ENCODE results near the gene COBL. TPM values are rescaled to one million over a fixed set of nuclear protein-coding genes. Genes with fewer than 3 reads are reported as not detected.

The COBL gene
- total and polyA plus RNA-seq, 2 of the 8 experiments (the other 6 are each of a cell fraction or from before 2014, with no cell fraction given) = 13.8 to 40.4 TPM

GRCh38 chr7:51015581-51015980, 301.0 kb downstream of the COBL start:
- H2BK12ac ChIP-seq (ENCODE audit: low read depth, low read length) = no peak overlapping the region
- CTCF ChIA-PET (ENCODE audit: partially characterized antibody) = interaction anchor here (1.2 to 1.3 kb wide), 2 partner anchors 37 to 138 kb away, joined by 3 read pairs; no protein-coding TSS in a partner anchor
- no peak overlapping the region for H2BK5ac ChIP-seq (ENCODE audit: low read depth, low read length)
- no peak overlapping the region for H2AFZ ChIP-seq (ENCODE audit: low read length)
- no peaks in the 10 kb centered on the region for H3K9me3 ChIP-seq (ENCODE audit: insufficient read depth in 2 of 2, low read depth in 1 of 2, low read length in 1 of 2)
- POLR2A ChIA-PET (ENCODE audit: partially characterized antibody) = no interaction called here
- H4K20me1 ChIP-seq (replicated peaks in 1 of 2; ENCODE audit: control insufficient read depth in 1 of 2, insufficient read depth in 2 of 2, low read length in 2 of 2) = no peaks in the 10 kb centered on the region
- no peak overlapping the region for H3K9ac ChIP-seq (replicated peaks in 1 of 4; ENCODE audit: extremely low read depth in 1 of 4, low read depth in 3 of 4, low read length in 3 of 4)
- H4K8ac ChIP-seq (ENCODE audit: extremely low read depth, insufficient read depth, low read length) = no peak overlapping the region
- H3K4ac ChIP-seq (replicated peaks; ENCODE audit: insufficient read length, low read depth, low read length) = no peak overlapping the region
- no peak overlapping the region for H3K23ac ChIP-seq (ENCODE audit: insufficient read length)
- peak in 1 of 2 experiments; percentile 42 for DNase-seq (ENCODE audit: low read depth in 1 of 2, low spot score in 2 of 2)
- no peak overlapping the region for H3K4me3 ChIP-seq (ENCODE audit: extremely low read depth in 1 of 4, insufficient read depth in 2 of 4, low read depth in 3 of 4, low read length in 4 of 4)
- no peak overlapping the region for H4K91ac ChIP-seq (replicated peaks; ENCODE audit: insufficient read length, low read length)
- H2BK20ac ChIP-seq (ENCODE audit: low read length) = no peak overlapping the region
- H2AK5ac ChIP-seq (ENCODE audit: low read depth, low read length) = no peak overlapping the region
- no peaks in the 10 kb centered on the region; the same call in 1 of the 2 replicates for H3K79me1 ChIP-seq (ENCODE audit: low read depth, low read length)
- no peaks in the 10 kb centered on the region for H3K27me3 ChIP-seq (replicated peaks in 1 of 4; ENCODE audit: control insufficient read depth in 3 of 4, extremely low read depth in 1 of 4, insufficient read depth in 3 of 4, low read length in 3 of 4)
- H3K4me1 ChIP-seq (replicated peaks in 1 of 4; ENCODE audit: control insufficient read depth in 3 of 4, insufficient read depth in 4 of 4, low read length in 3 of 4) = no peaks in the 10 kb centered on the region
- H3K18ac ChIP-seq (ENCODE audit: extremely low read depth, low read length) = no peak overlapping the region
- no peak overlapping the region for H3K14ac ChIP-seq (ENCODE audit: insufficient read length)
- no peak overlapping the region for H2BK120ac ChIP-seq (replicated peaks; ENCODE audit: low read depth, low read length)
- H3K56ac ChIP-seq (replicated peaks; ENCODE audit: insufficient read length, low read depth, low read length) = no peak overlapping the region
- H3K4me2 ChIP-seq (ENCODE audit: insufficient read depth in 1 of 2, low read depth in 2 of 2, low read length in 2 of 2) = no peak overlapping the region
- no peak overlapping the region for H3K27ac ChIP-seq (ENCODE audit: low read depth, low read length)
- no peak overlapping the region for H4K5ac ChIP-seq (ENCODE audit: insufficient read length, low read depth, low read length)
- H2BK15ac ChIP-seq (ENCODE audit: low read length) = no peak overlapping the region
- H3K36me3 ChIP-seq (ENCODE audit: control insufficient read depth in 2 of 4, insufficient read depth in 4 of 4, low read length in 3 of 4) = no peaks in the 10 kb centered on the region
- FAIRE-seq = no peak
- no peaks in the 10 kb centered on the region for H3K79me2 ChIP-seq (ENCODE audit: control insufficient read depth in 1 of 2, insufficient read depth in 2 of 2, low read length in 2 of 2)
- H3K23me2 ChIP-seq (ENCODE audit: low read depth, low read length) = peaks cover 2% of the 10 kb centered on the region; the same call in 1 of the 2 replicates
- WGBS, 2 experiments (ENCODE audit: extremely low coverage in 1 of 2, insufficient coverage in 1 of 2, insufficient read length in 1 of 2, insufficient replicate concordance in 2 of 2, low coverage in 1 of 2, low lambda C conversion rate in 2 of 2, missing lambda C conversion rate in 1 of 2) = 93% methylated on average over 11 of the region's 11 CpGs; no CpG with 5 or more reads in 1 of the 2 experiments
- no peak for TF ChIP-seq KDM4A (IDR thresholded peaks at IDR 0.05; ENCODE audit: low read depth, low read length, severe bottlenecking)
- TF ChIP-seq EGR1 (IDR thresholded peaks at IDR 0.05; ENCODE audit: borderline replicate concordance, low read depth, low read length) = no peak
- no peak for TF ChIP-seq CHD2 (IDR thresholded peaks at IDR 0.05; ENCODE audit: low read length)
- TF ChIP-seq SIRT6 (IDR thresholded peaks at IDR 0.05; ENCODE audit: low read length) = no peak
- no peak for TF ChIP-seq SRF (IDR thresholded peaks at IDR 0.05; ENCODE audit: low read depth, low read length)
- no peak for TF ChIP-seq POLR2A (IDR thresholded peaks at IDR 0.05; ENCODE audit: control extremely low read depth in 1 of 2, low read depth in 2 of 2, low read length in 2 of 2)
- TF ChIP-seq HDAC6 (IDR thresholded peaks at IDR 0.05; ENCODE audit: low read depth, low read length) = no peak
- no peak for TF ChIP-seq CTCF (IDR thresholded peaks at IDR 0.05; ENCODE audit: control extremely low read depth in 1 of 3, insufficient read depth in 1 of 3, low read depth in 1 of 3, low read length in 3 of 3)
- no peak for TF ChIP-seq USF2 (IDR thresholded peaks at IDR 0.05; ENCODE audit: low read length)
- TF ChIP-seq KDM1A (IDR thresholded peaks at IDR 0.05; ENCODE audit: borderline replicate concordance, low read length) = no peak
- no peak for TF ChIP-seq CREB1 (IDR thresholded peaks at IDR 0.05)
